Progenitor cell of endocrine pancreas (in vitro differentiated cells): ENCODE measurements around the gene CEP192. TPM values are rescaled to one million over a fixed set of nuclear protein-coding genes. Genes with fewer than 3 reads are reported as not detected.
A peak's percentile ranks its signal among the peaks of the same experiment; 100 is the strongest.

Source experiments
- DNase-seq: peaks from one replicate; pipeline ENCODE4 v3.0.0; 2021; ENCODE audit warnings: low spot score; ENCODE audit not compliant: unreplicated experiment
- H3K27ac Mint-ChIP-seq: 2 replicates; pipeline ENCODE4 v1.8.0; 2021; ENCODE audit warnings: mild to moderate bottlenecking, moderate library complexity, mixed read lengths
- H3K27me3 Mint-ChIP-seq: 2 replicates; pipeline ENCODE4 v1.8.0; 2021; ENCODE audit warnings: mixed read lengths
- H3K36me3 Mint-ChIP-seq: 2 replicates; pipeline ENCODE4 v1.8.0; 2022; ENCODE audit warnings: mixed read lengths; ENCODE audit not compliant: insufficient read depth
- H3K4me1 Mint-ChIP-seq: 2 replicates; pipeline ENCODE4 v1.8.0; 2021; ENCODE audit warnings: low read depth, mixed read lengths
- H3K4me3 Mint-ChIP-seq: 2 replicates; pipeline ENCODE4 v1.8.0; 2021; ENCODE audit warnings: low read depth, mild to moderate bottlenecking, moderate library complexity, mixed read lengths
- H3K9me3 Mint-ChIP-seq: 2 replicates; pipeline ENCODE4 v1.8.0; 2021; ENCODE audit warnings: low read depth, mixed read lengths
- CTCF ChIP-seq: fragments of 200-600 bp; sonication (generic); IDR thresholded peaks from one replicate; pipeline ENCODE4 v1.5.0; 2021; ENCODE audit warnings: antibody characterized with exemption, mild to moderate bottlenecking; ENCODE audit not compliant: unreplicated experiment
- total RNA-seq: library from RNA; stranded (reverse); gene quantifications from 2 replicates; pipeline ENCODE4 v1.2.1, GENCODE V29; 2021

Gene CEP192
- total RNA-seq, 1 donor from 2014 or later, result 28.4 TPM

- Mint-ChIP-seq H3K27me3 (peaks cover 46% of the 10 kb centered on the region), H3K4me3 (peak overlapping the region; percentile 69), H3K27ac (no peak overlapping the region), H3K4me1 (peaks cover 2% of the 10 kb centered on the region), H3K9me3 (no peaks in the 10 kb centered on the region), H3K36me3 (peaks cover 6% of the 10 kb centered on the region)
- no peak for TF ChIP-seq CTCF
- DNase-seq, result no peak
These were observed 145.1 kb downstream of the CEP192 start for GRCh38 chr18:13136056-13136903.

DNA sequence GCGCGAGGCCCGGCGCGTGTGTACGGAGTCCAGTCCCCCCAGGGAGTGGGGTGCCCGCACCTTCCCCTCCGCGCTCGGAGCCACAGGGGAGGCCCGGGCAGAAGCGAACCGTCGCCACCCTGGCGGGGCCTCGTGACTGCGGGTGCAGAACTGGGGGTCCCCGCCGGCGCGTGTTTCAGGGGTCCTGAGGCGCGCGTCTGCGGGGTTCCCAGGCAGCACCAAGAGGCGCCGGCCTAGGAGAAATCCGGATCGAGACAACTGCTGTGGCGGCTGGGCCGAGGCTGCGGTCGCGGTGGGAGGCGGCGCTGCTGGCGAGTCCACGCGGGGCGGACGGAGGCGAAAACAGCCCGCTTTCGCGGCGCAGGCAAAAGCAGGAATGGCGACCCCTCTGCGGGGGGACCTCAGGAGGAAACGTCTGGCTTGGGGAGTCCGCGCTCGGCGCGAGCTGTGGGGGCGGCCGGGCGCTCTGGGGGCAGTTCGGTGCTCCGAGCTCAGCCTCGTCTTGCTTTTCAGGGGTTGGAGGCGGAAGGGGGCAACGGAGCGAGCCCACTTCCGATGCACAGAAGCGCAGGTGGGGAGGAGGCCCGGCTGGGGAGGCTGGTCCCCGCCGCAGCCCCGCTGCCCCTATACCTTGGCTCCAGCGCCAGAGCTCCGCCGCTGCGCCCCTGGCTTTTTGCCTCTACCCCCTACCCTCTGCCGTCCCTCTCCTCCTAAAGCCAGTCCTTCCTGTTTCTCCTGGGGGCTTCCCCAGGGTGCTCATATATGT, 145.9 kb downstream of the CEP192 start:
- peak; percentile 30 for DNase-seq
- no peak for TF ChIP-seq CTCF
- Mint-ChIP-seq H3K9me3 (no peaks in the 10 kb centered on the region), H3K4me3 (peak overlapping the region; percentile 69), H3K4me1 (peaks cover 2% of the 10 kb centered on the region), H3K36me3 (peaks cover 6% of the 10 kb centered on the region), H3K27me3 (peaks cover 46% of the 10 kb centered on the region), H3K27ac (no peak overlapping the region)

GRCh38 chr18:13137670-13138419, 146.7 kb downstream of the CEP192 start:
- Mint-ChIP-seq H3K27ac (no peak overlapping the region), H3K9me3 (no peaks in the 10 kb centered on the region), H3K4me1 (peaks cover 2% of the 10 kb centered on the region), H3K36me3 (peaks cover 6% of the 10 kb centered on the region), H3K4me3 (peak overlapping the region; percentile 69), H3K27me3 (peaks cover 46% of the 10 kb centered on the region)
- TF ChIP-seq CTCF, result no peak
- DNase-seq, result no peak

DNA sequence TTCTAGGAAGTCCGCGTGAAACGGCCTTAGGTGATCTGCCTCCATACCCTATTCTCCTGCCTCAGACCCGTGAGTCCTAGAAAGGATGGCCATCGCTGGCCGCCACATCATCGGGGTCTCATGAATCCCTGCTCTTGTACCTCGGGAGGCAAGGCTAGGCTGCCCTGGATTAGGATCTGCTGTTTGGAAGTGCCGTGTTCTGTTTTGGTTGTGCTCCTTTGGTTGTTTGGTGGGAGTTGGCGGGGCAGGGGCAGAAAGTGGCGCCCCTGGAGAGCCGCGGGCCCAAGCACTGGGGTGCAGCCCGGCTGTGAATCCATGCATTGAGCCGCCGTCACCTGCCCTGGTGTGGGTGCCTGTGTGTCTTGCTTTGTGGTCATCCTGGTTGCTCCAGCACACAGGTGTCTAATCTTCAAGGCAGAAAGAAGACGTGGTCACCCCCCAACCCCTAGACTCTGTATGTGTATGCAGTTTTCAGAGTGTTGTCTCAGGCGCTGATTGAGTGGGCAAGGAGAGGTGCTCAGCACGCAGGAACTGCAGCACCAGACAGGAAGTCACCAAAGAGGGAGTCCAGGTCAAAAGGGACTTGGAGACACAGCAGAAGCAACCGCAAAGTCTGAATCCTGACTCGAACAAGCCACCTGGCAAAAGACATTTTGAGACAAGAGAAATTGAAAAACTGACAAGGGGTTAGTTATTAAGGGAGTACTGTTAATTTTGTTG, 147.4 kb downstream of the CEP192 start:
- H3K36me3 Mint-ChIP-seq, result peaks cover 4% of the 10 kb centered on the region
- H3K27ac Mint-ChIP-seq, result no peak overlapping the region
- H3K27me3 Mint-ChIP-seq, result peaks cover 43% of the 10 kb centered on the region
- no peak for DNase-seq
- peaks cover 2% of the 10 kb centered on the region for H3K4me1 Mint-ChIP-seq
- H3K4me3 Mint-ChIP-seq, result no peak overlapping the region
- peaks cover 3% of the 10 kb centered on the region for H3K9me3 Mint-ChIP-seq
- TF ChIP-seq CTCF, result no peak
